HG02678 (cell line): ENCODE results near the gene TMEM238L.

Experiments used
- ATAC-seq: cut with Tn5 transposase; IDR thresholded peaks from one replicate; pipeline ENCODE4 v1.9.1; 2021; ENCODE audit warnings: mild to moderate bottlenecking, moderate library complexity; ENCODE audit not compliant: unreplicated experiment

Gene TMEM238L

GRCh38 chr17:10805911-10806310 is 2.0 kb upstream of the TMEM238L start:
- ATAC-seq, result no peak

- no peak for ATAC-seq
These were observed 647 bp upstream of the TMEM238L start for GRCh38 chr17:10804546-10804945.

GRCh38 chr17:10803350-10803749 is 549 bp downstream of the TMEM238L start:
- ATAC-seq, result no peak

DNA sequence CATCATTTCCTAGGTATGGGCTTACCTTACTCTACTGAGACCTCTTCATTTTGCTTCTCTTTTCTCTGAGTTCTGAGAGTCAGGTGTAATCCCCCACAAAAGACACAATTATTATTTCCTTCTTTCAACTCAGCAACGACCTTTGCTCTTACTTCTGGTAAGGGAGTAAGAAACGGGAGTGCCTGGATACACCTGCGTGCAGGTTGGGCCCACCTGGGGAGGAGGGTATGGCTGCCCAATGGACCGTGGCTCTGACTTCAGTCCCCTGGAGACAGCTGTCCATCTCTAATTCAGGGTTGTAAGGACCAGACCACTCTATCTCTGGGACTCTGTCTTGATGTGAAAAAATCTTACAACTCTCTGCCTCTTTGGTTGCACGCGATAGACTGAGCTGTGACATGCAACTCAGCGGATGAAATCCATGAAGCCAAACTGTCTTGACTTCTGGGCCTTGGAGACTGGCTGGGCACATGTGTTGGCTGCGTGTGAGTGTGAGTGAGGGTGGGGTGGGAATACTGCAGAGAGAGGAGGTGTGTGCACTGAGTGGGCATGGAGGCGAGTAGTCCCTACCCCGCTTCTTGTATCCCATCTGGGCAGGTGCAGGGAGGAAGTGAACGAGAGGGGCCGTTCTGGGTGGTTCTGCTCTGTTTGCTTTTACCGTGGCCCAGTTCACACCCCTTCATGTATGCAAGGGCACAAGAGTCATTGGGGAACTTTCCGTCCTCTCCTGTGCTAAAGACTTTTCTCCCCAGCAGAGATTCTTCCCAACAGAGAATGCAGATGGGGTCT is 1.2 kb downstream of the TMEM238L start:
- ATAC-seq, result no peak

DNA sequence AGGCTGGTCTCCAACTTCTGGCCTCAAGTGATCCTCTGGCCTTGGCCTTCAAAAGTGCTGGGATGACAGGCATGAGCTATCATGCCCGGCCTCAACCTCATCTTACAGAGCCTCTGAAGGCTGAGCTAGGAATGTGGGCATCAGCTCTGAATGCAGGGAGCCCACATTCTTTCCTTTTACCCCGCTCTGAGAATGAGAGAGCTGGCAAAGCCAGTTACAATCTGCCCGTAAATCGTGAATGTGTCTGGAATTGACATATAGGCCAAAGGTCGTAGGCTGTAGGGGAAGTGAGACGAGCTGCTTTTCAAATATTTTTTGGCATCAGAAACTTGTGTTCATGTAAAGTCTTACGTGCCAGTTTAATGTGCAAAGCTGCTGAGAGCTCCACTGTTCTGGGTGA is 4.5 kb downstream of the TMEM238L start:
- no peak for ATAC-seq

- no peak for ATAC-seq
These were observed 5.0 kb downstream of the TMEM238L start for GRCh38 chr17:10798910-10799309.

DNA sequence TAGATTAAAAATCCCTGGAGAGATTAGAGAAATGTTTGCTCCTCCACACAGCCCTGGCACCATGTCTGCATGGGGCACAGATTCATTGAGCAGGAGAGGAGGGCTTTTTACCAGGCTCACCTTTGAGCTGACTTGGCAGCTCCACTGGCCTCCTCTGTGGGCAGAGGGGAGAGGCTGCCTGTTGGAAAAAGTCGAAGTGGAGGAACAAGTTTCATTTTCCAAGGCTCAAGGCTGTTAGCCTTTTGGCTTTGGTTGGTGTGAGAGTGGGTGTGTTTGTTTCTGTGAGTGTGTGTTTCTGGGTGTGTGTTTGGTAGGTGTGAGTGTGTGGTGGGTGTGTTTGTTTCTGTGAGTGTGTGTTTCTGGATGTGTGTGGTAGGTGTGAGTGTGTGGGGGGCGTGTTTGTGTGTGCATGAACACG is 5.6 kb downstream of the TMEM238L start:
- ATAC-seq, result no peak

GRCh38 chr17:10797476-10798328 is 6.2 kb downstream of the TMEM238L start:
- ATAC-seq, result no peak

DNA sequence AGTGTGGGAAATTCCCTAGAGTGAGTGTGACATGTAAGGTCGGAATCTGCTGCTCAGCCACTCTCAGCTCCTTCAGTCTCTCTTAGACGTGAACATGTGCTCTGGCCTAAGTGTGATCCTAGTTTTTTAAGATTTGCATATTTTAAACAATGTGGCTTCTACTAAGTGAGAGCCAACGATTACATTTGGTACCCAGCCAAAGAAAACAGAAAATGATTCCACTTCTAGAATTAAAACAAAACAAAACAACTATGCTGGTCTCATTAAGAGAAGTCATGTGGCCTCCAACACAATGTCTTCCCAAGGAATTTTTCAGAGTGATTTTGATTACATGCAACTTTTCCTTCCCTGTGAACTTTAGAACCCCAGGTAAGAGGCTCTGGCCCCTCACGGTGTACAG is 10.1 kb downstream of the TMEM238L start:
- ATAC-seq, result no peak

- no peak for ATAC-seq
These were observed 10.6 kb downstream of the TMEM238L start for GRCh38 chr17:10793256-10793655.

- no peak for ATAC-seq
These were observed 11.7 kb downstream of the TMEM238L start for GRCh38 chr17:10792151-10792550.

GRCh38 chr17:10790491-10791401 is 13.2 kb downstream of the TMEM238L start:
- no peak for ATAC-seq

DNA sequence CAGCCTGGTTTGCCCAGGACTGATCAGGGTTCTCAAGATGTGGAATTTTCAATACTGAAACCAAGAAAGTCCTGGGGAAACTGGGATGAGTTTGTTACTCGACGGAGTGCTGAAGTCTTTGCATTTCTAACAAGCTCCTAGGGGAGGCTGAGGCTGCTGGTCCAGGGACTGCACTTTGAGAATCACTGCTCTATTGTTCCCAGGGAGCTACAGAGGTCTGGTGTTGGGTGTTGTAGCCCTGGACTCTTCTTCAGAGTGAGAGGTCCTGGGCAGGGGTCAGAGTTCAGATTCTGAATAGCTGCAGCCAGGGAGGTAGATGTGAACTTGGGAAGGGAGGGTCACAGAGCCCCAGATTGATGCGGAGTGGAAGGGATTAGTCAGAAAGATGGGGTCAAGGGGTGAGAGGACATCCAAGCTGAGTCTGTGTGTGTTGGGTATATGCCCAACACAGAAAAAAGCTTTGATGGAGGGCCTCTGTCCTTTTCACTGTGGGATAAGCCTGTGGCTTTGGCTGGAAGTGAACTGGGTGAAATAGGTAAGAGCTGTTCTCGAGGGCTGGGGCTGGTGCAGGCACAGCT is 14.1 kb downstream of the TMEM238L start:
- no peak for ATAC-seq

DNA sequence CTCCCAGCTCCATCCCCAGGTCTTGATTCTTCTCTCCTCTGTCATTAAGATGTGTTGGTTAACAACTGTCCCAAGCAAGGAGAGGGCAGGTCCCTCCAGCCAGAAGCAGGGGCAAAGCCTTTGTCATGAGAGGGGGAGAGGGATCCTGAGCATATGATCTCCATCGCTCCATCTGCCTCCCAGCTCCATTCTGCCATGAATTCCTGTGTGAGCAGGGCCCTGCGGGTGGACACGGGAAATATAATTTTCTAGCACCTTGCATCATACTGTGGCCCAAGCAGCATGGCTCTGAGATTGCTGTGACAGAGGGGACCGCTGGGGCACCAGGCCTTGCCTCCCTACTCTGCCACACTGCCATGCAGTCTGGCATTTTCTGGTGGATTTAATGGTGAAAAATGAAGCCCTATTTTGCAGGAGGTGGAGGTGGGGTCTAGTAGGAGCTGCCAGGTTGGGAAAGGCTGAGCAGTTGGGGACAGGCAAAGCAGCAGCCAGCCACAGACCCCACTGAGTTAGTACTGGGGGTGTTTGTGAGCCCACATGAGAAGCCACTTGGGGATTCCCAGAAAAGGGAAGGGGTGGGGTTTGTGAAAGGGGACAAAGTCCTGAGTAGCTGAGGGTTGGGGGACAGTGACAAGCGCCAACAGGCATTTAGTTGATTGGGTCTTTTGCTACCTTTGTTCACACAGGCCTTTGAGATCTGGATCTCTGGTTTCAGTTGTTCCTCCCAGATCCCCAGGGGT is 16.4 kb downstream of the TMEM238L start:
- no peak for ATAC-seq

GRCh38 chr17:10785295-10785694 is 18.6 kb downstream of the TMEM238L start:
- ATAC-seq, result no peak

DNA sequence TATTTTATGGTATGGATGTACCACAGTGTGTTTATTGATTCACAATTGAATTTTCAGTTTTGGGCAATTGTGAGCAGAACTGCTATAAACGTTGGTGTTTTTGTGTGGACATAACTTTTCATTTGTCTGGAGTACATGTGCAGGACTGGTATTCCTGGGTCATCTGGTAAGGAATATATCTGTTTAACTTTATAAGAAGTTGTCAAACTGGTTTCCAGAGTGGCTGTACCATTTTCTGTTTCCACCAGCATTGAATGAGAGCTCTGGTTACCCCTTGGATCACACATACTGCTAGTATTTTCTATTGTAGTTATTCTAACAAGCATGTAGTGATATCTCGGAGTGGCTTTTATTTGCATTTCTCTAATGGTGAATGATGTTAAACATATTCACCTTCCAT is 24.3 kb downstream of the TMEM238L start:
- ATAC-seq, result no peak

DNA sequence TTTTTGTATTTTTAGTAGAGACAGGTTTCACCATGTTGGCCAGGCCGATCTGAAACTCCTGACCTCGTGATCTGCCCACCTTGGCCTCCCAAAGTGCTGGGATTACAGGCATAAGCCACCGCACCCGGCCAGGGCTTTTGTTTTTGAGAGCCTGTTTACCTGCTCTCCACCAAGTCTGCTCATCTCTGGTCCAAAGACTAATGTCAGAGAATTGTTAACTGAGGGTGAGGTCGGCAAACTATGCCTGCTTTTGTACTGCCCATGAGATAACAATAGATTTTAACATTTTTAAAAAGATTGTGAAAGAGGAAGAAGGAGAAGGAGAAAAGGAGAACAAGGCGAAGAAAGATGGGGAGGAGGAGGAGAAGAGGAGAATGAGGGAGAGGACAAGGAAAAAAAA is 26.0 kb downstream of the TMEM238L start:
- ATAC-seq, result no peak

GRCh38 chr17:10777131-10777807 is 26.6 kb downstream of the TMEM238L start:
- no peak for ATAC-seq

DNA sequence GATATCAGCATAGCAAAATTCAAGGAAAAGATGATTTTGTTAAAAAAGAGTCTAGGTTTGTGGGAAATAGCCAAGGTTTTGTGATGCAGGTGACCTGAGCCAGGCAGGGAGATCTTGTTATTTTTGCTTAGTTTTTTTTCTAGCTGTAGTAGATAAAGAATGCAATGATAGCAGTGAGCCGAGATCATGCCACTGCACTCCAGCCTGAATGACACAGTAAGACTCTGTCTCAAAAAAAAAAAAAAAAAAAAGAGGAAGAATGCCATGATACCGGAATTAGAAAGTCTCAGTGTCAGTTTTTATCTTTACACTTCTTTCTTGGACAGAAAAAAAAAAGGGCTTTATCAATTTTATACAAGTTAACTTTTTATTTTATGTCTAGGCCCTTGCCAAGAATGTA is 27.5 kb downstream of the TMEM238L start:
- ATAC-seq, result no peak
